M059J (cell line): ENCODE results near the gene NFIB. TPM values are rescaled to one million over a fixed set of nuclear protein-coding genes. Genes with fewer than 3 reads are reported as not detected.

ENCODE experiments used
- DNase-seq: peaks from one replicate; pipeline ENCODE4 v3.0.0-alpha.2; 2012; ENCODE audit warnings: low read depth
- total RNA-seq: library from RNA; depleted of rRNA; stranded (reverse); fragments of >200 nt; shearing (Covaris generic); gene quantifications from 2 replicates; pipeline ENCODE4 v1.2.3, GENCODE V29; 2014

The NFIB gene
- total RNA-seq, 1 experiment from 2014 or later = 4.1 TPM

GRCh38 chr9:14190240-14190639 lies 123.7 kb downstream of the NFIB start:
- DNase-seq = no peak

GRCh38 chr9:14189578-14189977 lies 124.4 kb downstream of the NFIB start:
- no peak for DNase-seq

GRCh38 chr9:14189146-14189545 lies 124.8 kb downstream of the NFIB start:
- DNase-seq = no peak

GRCh38 chr9:14188538-14188937 lies 125.4 kb downstream of the NFIB start:
- DNase-seq = no peak

- DNase-seq = no peak
Observed at GRCh38 chr9:14188011-14188410, 125.9 kb downstream of the NFIB start.

GRCh38 chr9:14186096-14186495 lies 127.8 kb downstream of the NFIB start:
- DNase-seq = no peak

- no peak for DNase-seq
Observed at GRCh38 chr9:14185016-14185415, 128.9 kb downstream of the NFIB start.

- no peak for DNase-seq
Observed at GRCh38 chr9:14183001-14183400, 130.9 kb downstream of the NFIB start.

- no peak for DNase-seq
Observed at GRCh38 chr9:14180960-14181537, 132.9 kb downstream of the NFIB start.

- no peak for DNase-seq
Observed at GRCh38 chr9:14180093-14180959, 133.6 kb downstream of the NFIB start.

- no peak for DNase-seq
Observed at GRCh38 chr9:14179449-14179848, 134.5 kb downstream of the NFIB start.

GRCh38 chr9:14175778-14176177 lies 138.2 kb downstream of the NFIB start:
- DNase-seq = no peak

GRCh38 chr9:14173713-14174112 lies 140.2 kb downstream of the NFIB start:
- no peak for DNase-seq

- DNase-seq = peak; percentile 9
Observed at GRCh38 chr9:14170973-14171596, 142.9 kb downstream of the NFIB start.

GRCh38 chr9:14170392-14170931 lies 143.5 kb downstream of the NFIB start:
- no peak for DNase-seq

GRCh38 chr9:14168381-14168780 lies 145.6 kb downstream of the NFIB start:
- DNase-seq = no peak

- DNase-seq = no peak
Observed at GRCh38 chr9:14165376-14166035, 148.4 kb downstream of the NFIB start.

- no peak for DNase-seq
Observed at GRCh38 chr9:14164908-14165307, 149.0 kb downstream of the NFIB start.

- no peak for DNase-seq
Observed at GRCh38 chr9:14159440-14160216, 154.3 kb downstream of the NFIB start.

GRCh38 chr9:14158916-14159315 lies 155.0 kb downstream of the NFIB start:
- DNase-seq = peak; percentile 34

GRCh38 chr9:14158136-14158813 lies 155.7 kb downstream of the NFIB start:
- no peak for DNase-seq
